Lower leg skin (tissue), 3 donors: ENCODE data around the gene POLE4.

ENCODE experiments used
- POLR2A ChIP-seq, 2 donors: fragments of 450-650 bp; IDR thresholded peaks; one replicate each; pipeline ENCODE4 v1.6.1; 2016 to 2017; ENCODE audit warnings: antibody characterized with exemption in 2 of 2, mild to moderate bottlenecking in 1 of 2, moderate library complexity in 1 of 2
- TF ChIP-seq, protein P1 (sequence below), 3 donors: fragments of 450-650 bp; IDR thresholded peaks; one replicate each; pipeline ENCODE4 v1.5.1; 2016; ENCODE audit warnings: antibody characterized with exemption in 3 of 3, mild to moderate bottlenecking in 3 of 3, moderate library complexity in 2 of 3

DNA sequence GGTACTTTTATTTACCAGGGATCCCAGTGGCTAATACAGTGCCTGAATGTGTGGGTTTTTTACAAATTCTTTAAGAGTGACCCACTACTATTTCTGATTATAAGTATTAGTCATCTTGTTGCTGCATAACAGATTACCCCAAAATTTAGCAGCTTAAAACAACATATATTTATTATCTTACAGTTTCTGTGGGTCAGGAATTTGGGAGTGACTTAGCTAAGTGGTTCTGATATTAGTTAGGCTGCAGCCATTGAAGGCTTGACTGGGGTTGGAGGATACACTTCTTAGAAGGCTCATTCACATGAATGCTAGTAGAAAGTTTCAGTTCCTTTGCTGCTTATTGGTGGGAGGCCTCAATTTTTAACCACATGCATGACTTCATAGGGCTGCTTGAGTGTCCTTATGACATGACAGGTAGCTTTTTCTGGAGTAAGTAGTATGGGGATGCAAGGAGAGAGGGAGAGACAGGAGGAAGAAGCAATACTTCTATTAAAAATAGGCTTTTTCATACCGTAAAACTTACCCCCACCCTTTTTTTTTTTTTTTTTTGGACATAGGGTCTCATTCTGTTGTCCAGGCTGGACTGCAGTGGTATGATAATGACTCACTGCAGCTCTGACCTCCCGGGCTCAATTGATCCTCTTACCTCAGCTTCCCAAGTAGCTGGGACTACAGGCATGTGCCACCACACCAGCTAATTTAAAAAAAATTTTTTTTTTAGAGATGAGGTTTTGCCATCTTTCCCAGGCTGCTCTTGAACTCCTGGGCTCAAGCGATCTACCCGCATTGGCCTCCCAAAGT, 13.3 kb upstream of the POLE4 start:
- no peak for TF ChIP-seq POLR2A (IDR thresholded peaks at IDR 0.05)
- TF ChIP-seq, protein P1, sequence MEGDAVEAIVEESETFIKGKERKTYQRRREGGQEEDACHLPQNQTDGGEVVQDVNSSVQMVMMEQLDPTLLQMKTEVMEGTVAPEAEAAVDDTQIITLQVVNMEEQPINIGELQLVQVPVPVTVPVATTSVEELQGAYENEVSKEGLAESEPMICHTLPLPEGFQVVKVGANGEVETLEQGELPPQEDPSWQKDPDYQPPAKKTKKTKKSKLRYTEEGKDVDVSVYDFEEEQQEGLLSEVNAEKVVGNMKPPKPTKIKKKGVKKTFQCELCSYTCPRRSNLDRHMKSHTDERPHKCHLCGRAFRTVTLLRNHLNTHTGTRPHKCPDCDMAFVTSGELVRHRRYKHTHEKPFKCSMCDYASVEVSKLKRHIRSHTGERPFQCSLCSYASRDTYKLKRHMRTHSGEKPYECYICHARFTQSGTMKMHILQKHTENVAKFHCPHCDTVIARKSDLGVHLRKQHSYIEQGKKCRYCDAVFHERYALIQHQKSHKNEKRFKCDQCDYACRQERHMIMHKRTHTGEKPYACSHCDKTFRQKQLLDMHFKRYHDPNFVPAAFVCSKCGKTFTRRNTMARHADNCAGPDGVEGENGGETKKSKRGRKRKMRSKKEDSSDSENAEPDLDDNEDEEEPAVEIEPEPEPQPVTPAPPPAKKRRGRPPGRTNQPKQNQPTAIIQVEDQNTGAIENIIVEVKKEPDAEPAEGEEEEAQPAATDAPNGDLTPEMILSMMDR (IDR thresholded peaks at IDR 0.05) = no peak
